ENCODE results near the gene ANKRD34C.

The ANKRD34C gene

GRCh38 chr15:79282371-79283251 is at the start of gene ANKRD34C:
TSS of gene ANKRD34C (plus strand) at chr15:79282722. CDS start at chr15:79293285, 10,563 bp downstream.
- DNase-seq, result no peak

GRCh38 chr15:79233236-79233635 is 49.3 kb upstream of the ANKRD34C start:
- no peak for DNase-seq

- no peak for DNase-seq
These were observed 42.5 kb upstream of the ANKRD34C start for GRCh38 chr15:79240036-79240435.

- DNase-seq, result no peak
These were observed 38.8 kb upstream of the ANKRD34C start for GRCh38 chr15:79243723-79244122.

GRCh38 chr15:79244876-79245275 is 37.6 kb upstream of the ANKRD34C start:
- no peak for DNase-seq

GRCh38 chr15:79248183-79248582 is 34.3 kb upstream of the ANKRD34C start:
- DNase-seq, result no peak

- no peak for DNase-seq
These were observed 25.1 kb upstream of the ANKRD34C start for GRCh38 chr15:79257454-79257853.

GRCh38 chr15:79261836-79262235 is 20.7 kb upstream of the ANKRD34C start:
- DNase-seq, result no peak

GRCh38 chr15:79265167-79265566 is 17.4 kb upstream of the ANKRD34C start:
- DNase-seq, result no peak

- DNase-seq, result no peak
These were observed 16.4 kb upstream of the ANKRD34C start for GRCh38 chr15:79265987-79266579.

GRCh38 chr15:79283252-79284048 is 928 bp downstream of the ANKRD34C start:
- DNase-seq, result peak; percentile 75

GRCh38 chr15:79290642-79291275 is 8.2 kb downstream of the ANKRD34C start:
- no peak for DNase-seq

GRCh38 chr15:79292011-79292410 is 9.5 kb downstream of the ANKRD34C start:
- DNase-seq, result no peak

- no peak for DNase-seq
These were observed 11.6 kb downstream of the ANKRD34C start for GRCh38 chr15:79294075-79294474.

GRCh38 chr15:79296583-79296982 is 14.1 kb downstream of the ANKRD34C start:
- no peak for DNase-seq

- no peak for DNase-seq
These were observed 16.8 kb downstream of the ANKRD34C start for GRCh38 chr15:79299126-79299840.

GRCh38 chr15:79299841-79300235 is 17.3 kb downstream of the ANKRD34C start:
- no peak for DNase-seq

GRCh38 chr15:79307251-79307650 is 24.7 kb downstream of the ANKRD34C start:
- DNase-seq, result no peak

GRCh38 chr15:79308874-79309273 is 26.4 kb downstream of the ANKRD34C start:
- no peak for DNase-seq

- DNase-seq, result no peak
These were observed 28.1 kb downstream of the ANKRD34C start for GRCh38 chr15:79310612-79310984.

- DNase-seq, result peak; percentile 89
These were observed 28.7 kb downstream of the ANKRD34C start, which contains the start of gene TMED3 for GRCh38 chr15:79310985-79311900. TSS of gene TMED3 (plus strand) at chr15:79311112. CDS start at chr15:79311250, 138 bp downstream.
